RWPE2 (cell line): ENCODE measurements around the gene SKAP1.
"Not testable (repeated sequence)": the region's sequence is repeated elsewhere in the genome, so short reads cannot be mapped to it uniquely, and the experiment has no call there.

Source experiments
- ATAC-seq: fragments of 200-7000 bp; cut with Tn5 transposase; 3 replicates; pipeline ENCODE4 v1.9.1; 2021; ENCODE audit warnings: low read depth
- DNase-seq: peaks from one replicate; pipeline ENCODE4 v3.0.0-alpha.2; 2020; ENCODE audit warnings: low spot score
- H3K27ac ChIP-seq: fragments of 450-650 bp; 2 replicates; pipeline ENCODE4 v1.5.1; 2017; ENCODE audit warnings: mild to moderate bottlenecking; ENCODE audit not compliant: poor library complexity, severe bottlenecking
- H3K27me3 ChIP-seq: fragments of 250-450 bp; sonication (Bioruptor Pico); 2 replicates; pipeline ENCODE4 v1.5.1; 2021; ENCODE audit warnings: mild to moderate bottlenecking, moderate library complexity; ENCODE audit not compliant: insufficient read depth, poor library complexity, severe bottlenecking
- H3K36me3 ChIP-seq: fragments of 250-450 bp; sonication (Bioruptor Pico); 2 replicates; pipeline ENCODE4 v1.5.1; 2020; ENCODE audit warnings: low read depth, mild to moderate bottlenecking, moderate library complexity
- H3K4me1 ChIP-seq: fragments of 250-450 bp; sonication (Bioruptor Pico); 2 replicates; pipeline ENCODE4 v1.5.1; 2021; ENCODE audit warnings: mild to moderate bottlenecking, moderate library complexity; ENCODE audit not compliant: insufficient read depth, poor library complexity, severe bottlenecking
- H3K4me3 ChIP-seq: fragments of 250-450 bp; sonication (Bioruptor Pico); 2 replicates; pipeline ENCODE4 v1.5.1; 2021; ENCODE audit warnings: mild to moderate bottlenecking, moderate library complexity; ENCODE audit not compliant: severe bottlenecking
- H3K9me3 ChIP-seq: fragments of 250-450 bp; sonication (Bioruptor Pico); 2 replicates; pipeline ENCODE4 v1.5.1; 2021; ENCODE audit warnings: mild to moderate bottlenecking, moderate library complexity; ENCODE audit not compliant: severe bottlenecking
- CTCF ChIP-seq: fragments of 450-650 bp; IDR thresholded peaks from one replicate; pipeline ENCODE4 v1.5.1; 2017; ENCODE audit warnings: mild to moderate bottlenecking, moderate library complexity; ENCODE audit not compliant: poor library complexity, severe bottlenecking

The SKAP1 gene

GRCh38 chr17:48412841-48413240 is 17.2 kb downstream of the SKAP1 start:
- Histone ChIP-seq H3K9me3 (no peaks in the 10 kb centered on the region), H3K4me1 (no peaks in the 10 kb centered on the region), H3K27ac (no peak overlapping the region), H3K27me3 (no peaks in the 10 kb centered on the region), H3K4me3 (no peak overlapping the region), H3K36me3 (no peaks in the 10 kb centered on the region)
- DNase-seq (no peak), ATAC-seq (no peak)
- no peak for TF ChIP-seq CTCF

GRCh38 chr17:48410821-48411220 is 19.2 kb downstream of the SKAP1 start:
- H3K27me3 ChIP-seq, H3K36me3 ChIP-seq, H3K4me1 ChIP-seq, H3K4me3 ChIP-seq, H3K27ac ChIP-seq, DNase-seq, H3K9me3 ChIP-seq, ATAC-seq: not testable (repeated sequence)

- H3K27me3 ChIP-seq: no peaks in the 10 kb centered on the region
- ATAC-seq: no peak
- DNase-seq: no peak
Observed at GRCh38 chr17:48409607-48410006, 20.4 kb downstream of the SKAP1 start.

GRCh38 chr17:48406936-48407567 is 23.0 kb downstream of the SKAP1 start:
- no peaks in the 10 kb centered on the region for H3K9me3 ChIP-seq
- H3K27me3 ChIP-seq: no peaks in the 10 kb centered on the region
- no peak overlapping the region for H3K4me3 ChIP-seq
- ATAC-seq (no peak), DNase-seq (no peak)
- TF ChIP-seq CTCF: no peak
- no peak overlapping the region for H3K27ac ChIP-seq
- no peaks in the 10 kb centered on the region for H3K4me1 ChIP-seq
- no peaks in the 10 kb centered on the region for H3K36me3 ChIP-seq

More at GRCh38 chr17:48409607-48410006, 20.4 kb downstream of the SKAP1 start:
- no peaks in the 10 kb centered on the region for H3K9me3 ChIP-seq
- H3K4me3 ChIP-seq: no peak overlapping the region
- H3K4me1 ChIP-seq: no peaks in the 10 kb centered on the region
- H3K27ac ChIP-seq: no peak overlapping the region
- no peak for TF ChIP-seq CTCF
- H3K36me3 ChIP-seq: no peaks in the 10 kb centered on the region

GRCh38 chr17:48394821-48395220 is 35.2 kb downstream of the SKAP1 start:
- Histone ChIP-seq H3K27ac (no peak overlapping the region), H3K36me3 (no peaks in the 10 kb centered on the region), H3K4me1 (no peaks in the 10 kb centered on the region), H3K4me3 (no peak overlapping the region), H3K27me3 (no peaks in the 10 kb centered on the region), H3K9me3 (peaks cover 2% of the 10 kb centered on the region)
- DNase-seq (no peak), ATAC-seq (no peak)
- TF ChIP-seq CTCF: no peak
